ENCODE results near the gene ANKUB1. TPM values are rescaled to one million over a fixed set of nuclear protein-coding genes. Genes with fewer than 3 reads are reported as not detected.

Gene ANKUB1
- total RNA-seq, 2 donors from 2014 or later = not detected

- DNase-seq (ENCODE audit: low spot score in 2 of 2) = no peak
- H3K9me3 Mint-ChIP-seq = peaks cover 0 to 6% of the 10 kb centered on the region in 2 donors
- ATAC-seq = no peak
- H3K36me3 Mint-ChIP-seq = peaks cover 23 to 24% of the 10 kb centered on the region in 2 donors
- no peak overlapping the region for H3K27ac Mint-ChIP-seq
Measured at GRCh38 chr3:149744151-149744550, 48.2 kb downstream of the ANKUB1 start.

- no peak for ATAC-seq
- no peak overlapping the region for H3K27ac Mint-ChIP-seq
- no peaks in the 10 kb centered on the region for H3K9me3 Mint-ChIP-seq
- no peak for DNase-seq (ENCODE audit: low spot score in 2 of 2)
- H3K36me3 Mint-ChIP-seq = peaks cover 4 to 5% of the 10 kb centered on the region in 2 donors
Measured at GRCh38 chr3:149739396-149739795, 53.0 kb downstream of the ANKUB1 start.

GRCh38 chr3:149738876-149739275, 53.5 kb downstream of the ANKUB1 start:
- ATAC-seq (peak in 1 of 2 donors; percentile 76), DNase-seq (ENCODE audit: low spot score in 2 of 2) (no peak)
- Mint-ChIP-seq H3K27ac (no peak overlapping the region), H3K9me3 (no peaks in the 10 kb centered on the region), H3K36me3 (peaks cover 4 to 5% of the 10 kb centered on the region in 2 donors)

GRCh38 chr3:149736953-149737205, 55.5 kb downstream of the ANKUB1 start:
- ATAC-seq = no peak
- H3K9me3 Mint-ChIP-seq = no peaks in the 10 kb centered on the region

GRCh38 chr3:149736175-149736952, 56.0 kb downstream of the ANKUB1 start:
- no peaks in the 10 kb centered on the region for H3K9me3 Mint-ChIP-seq
- ATAC-seq (no peak), DNase-seq (ENCODE audit: low spot score in 2 of 2) (no peak)
- H3K27ac Mint-ChIP-seq = no peak overlapping the region
- peaks cover 4 to 5% of the 10 kb centered on the region in 2 donors for H3K36me3 Mint-ChIP-seq

More at GRCh38 chr3:149736953-149737205, 55.5 kb downstream of the ANKUB1 start:
- H3K36me3 Mint-ChIP-seq = peaks cover 4 to 5% of the 10 kb centered on the region in 2 donors
- no peak for DNase-seq (ENCODE audit: low spot score in 2 of 2)
- H3K27ac Mint-ChIP-seq = no peak overlapping the region

DNA sequence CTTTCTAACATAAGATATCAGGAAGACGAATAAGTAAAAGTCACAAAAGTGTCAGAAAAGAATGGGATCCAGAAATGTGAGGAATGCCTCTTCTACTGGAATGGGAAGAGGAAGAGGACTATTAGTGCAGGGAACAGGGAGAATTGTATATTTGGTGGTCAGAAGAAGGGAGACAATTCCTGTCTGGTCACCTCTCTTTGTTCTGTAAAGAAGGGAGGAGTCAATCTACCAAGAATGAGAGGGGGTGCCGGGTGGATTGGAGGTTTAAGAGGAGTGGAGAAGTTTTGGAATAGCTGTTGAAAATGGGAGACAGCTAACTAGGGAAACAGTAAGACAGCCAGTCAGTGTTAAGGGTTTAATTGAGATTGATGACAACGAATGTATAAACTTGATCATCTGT, 60.1 kb downstream of the ANKUB1 start:
- no peak overlapping the region for H3K27ac Mint-ChIP-seq
- ATAC-seq (no peak), DNase-seq (ENCODE audit: low spot score in 2 of 2) (no peak)
- H3K9me3 Mint-ChIP-seq = no peaks in the 10 kb centered on the region
- no peaks in the 10 kb centered on the region for H3K36me3 Mint-ChIP-seq

- DNase-seq (ENCODE audit: low spot score in 2 of 2) (no peak), ATAC-seq (no peak)
- peaks cover 0 to 16% of the 10 kb centered on the region in 2 donors for H3K36me3 Mint-ChIP-seq
- peaks cover 3 to 4% of the 10 kb centered on the region in 2 donors for H3K9me3 Mint-ChIP-seq
- H3K27ac Mint-ChIP-seq = no peak overlapping the region
Measured at GRCh38 chr3:149727656-149728055, 64.7 kb downstream of the ANKUB1 start.

- no peak overlapping the region for H3K27ac Mint-ChIP-seq
- H3K9me3 Mint-ChIP-seq = peaks cover 4 to 9% of the 10 kb centered on the region in 2 donors
- ATAC-seq = peak; percentile 46 to 98
- peak in 1 of 2 donors; percentile 12 for DNase-seq (ENCODE audit: low spot score in 2 of 2)
- peaks cover 0 to 18% of the 10 kb centered on the region in 2 donors for H3K36me3 Mint-ChIP-seq
Measured at GRCh38 chr3:149726716-149727407, 65.5 kb downstream of the ANKUB1 start.

DNA sequence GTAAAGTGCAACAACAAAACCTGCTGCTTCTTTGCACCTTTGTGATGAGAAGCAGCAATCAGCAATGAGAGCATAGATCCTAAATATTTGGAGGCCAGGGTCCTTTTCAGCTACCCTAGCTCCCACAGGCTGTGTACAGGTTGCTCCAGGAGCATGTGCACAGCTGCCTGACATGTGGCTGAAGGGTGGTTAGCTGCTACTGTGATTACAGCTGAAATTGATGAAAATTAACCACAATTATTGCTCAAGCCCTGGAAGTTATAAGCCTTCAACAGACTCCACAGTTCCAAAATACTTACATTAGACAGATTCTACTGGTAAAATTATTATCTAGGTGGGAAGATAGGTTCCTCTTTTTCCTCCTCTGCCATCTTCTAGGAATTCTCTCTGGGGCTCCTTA, 68.6 kb downstream of the ANKUB1 start:
- H3K9me3 Mint-ChIP-seq = peaks cover 4 to 21% of the 10 kb centered on the region in 2 donors
- no peak for DNase-seq (ENCODE audit: low spot score in 2 of 2)
- no peak overlapping the region for H3K27ac Mint-ChIP-seq
- ATAC-seq = no peak
- H3K36me3 Mint-ChIP-seq = peaks cover 8 to 30% of the 10 kb centered on the region in 2 donors

GRCh38 chr3:149720918-149721317, 71.4 kb downstream of the ANKUB1 start:
- peaks cover 8 to 30% of the 10 kb centered on the region in 2 donors for H3K36me3 Mint-ChIP-seq
- DNase-seq (ENCODE audit: low spot score in 2 of 2) (no peak), ATAC-seq (no peak)
- H3K9me3 Mint-ChIP-seq = peaks cover 4 to 21% of the 10 kb centered on the region in 2 donors
- no peak overlapping the region for H3K27ac Mint-ChIP-seq

GRCh38 chr3:149717391-149718056, 74.8 kb downstream of the ANKUB1 start:
- Mint-ChIP-seq H3K9me3 (peaks cover 0 to 17% of the 10 kb centered on the region in 2 donors), H3K36me3 (peaks cover 8 to 13% of the 10 kb centered on the region in 2 donors), H3K27ac (no peak overlapping the region)
- ATAC-seq = no peak
- DNase-seq (ENCODE audit: low spot score in 2 of 2) = peak in 1 of 2 donors; percentile 27

DNA sequence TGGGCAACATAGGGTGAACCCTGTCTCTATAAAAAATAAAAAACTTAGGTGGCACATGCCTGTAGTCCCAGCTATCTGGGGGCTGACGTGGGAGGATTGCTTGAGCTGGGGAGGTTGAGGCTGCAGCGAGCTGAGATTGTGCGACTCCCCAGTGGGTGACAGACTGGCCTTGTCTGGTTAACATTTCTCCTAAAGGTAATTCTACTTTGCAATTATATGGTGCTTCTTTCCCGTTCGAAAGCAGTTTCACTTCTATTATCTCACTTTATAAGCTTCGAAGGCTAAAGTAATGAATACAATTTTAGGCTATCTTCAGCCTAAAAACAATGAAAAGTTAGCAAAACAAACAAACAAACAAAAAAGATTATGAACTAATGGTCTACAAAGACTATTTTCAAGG, 75.4 kb downstream of the ANKUB1 start:
- DNase-seq (ENCODE audit: low spot score in 2 of 2) = no peak
- no peak overlapping the region for H3K27ac Mint-ChIP-seq

GRCh38 chr3:149715247-149715646, 77.1 kb downstream of the ANKUB1 start:
- no peak for ATAC-seq
- H3K9me3 Mint-ChIP-seq = no peaks in the 10 kb centered on the region
- H3K27ac Mint-ChIP-seq = no peak overlapping the region
- H3K36me3 Mint-ChIP-seq = no peaks in the 10 kb centered on the region
- no peak for DNase-seq (ENCODE audit: low spot score in 2 of 2)

More for the DNA sequence above, 75.4 kb downstream of the ANKUB1 start:
- H3K36me3 Mint-ChIP-seq = peaks cover 8 to 12% of the 10 kb centered on the region in 2 donors
- H3K9me3 Mint-ChIP-seq = peaks cover 0 to 13% of the 10 kb centered on the region in 2 donors
- no peak for ATAC-seq

DNA sequence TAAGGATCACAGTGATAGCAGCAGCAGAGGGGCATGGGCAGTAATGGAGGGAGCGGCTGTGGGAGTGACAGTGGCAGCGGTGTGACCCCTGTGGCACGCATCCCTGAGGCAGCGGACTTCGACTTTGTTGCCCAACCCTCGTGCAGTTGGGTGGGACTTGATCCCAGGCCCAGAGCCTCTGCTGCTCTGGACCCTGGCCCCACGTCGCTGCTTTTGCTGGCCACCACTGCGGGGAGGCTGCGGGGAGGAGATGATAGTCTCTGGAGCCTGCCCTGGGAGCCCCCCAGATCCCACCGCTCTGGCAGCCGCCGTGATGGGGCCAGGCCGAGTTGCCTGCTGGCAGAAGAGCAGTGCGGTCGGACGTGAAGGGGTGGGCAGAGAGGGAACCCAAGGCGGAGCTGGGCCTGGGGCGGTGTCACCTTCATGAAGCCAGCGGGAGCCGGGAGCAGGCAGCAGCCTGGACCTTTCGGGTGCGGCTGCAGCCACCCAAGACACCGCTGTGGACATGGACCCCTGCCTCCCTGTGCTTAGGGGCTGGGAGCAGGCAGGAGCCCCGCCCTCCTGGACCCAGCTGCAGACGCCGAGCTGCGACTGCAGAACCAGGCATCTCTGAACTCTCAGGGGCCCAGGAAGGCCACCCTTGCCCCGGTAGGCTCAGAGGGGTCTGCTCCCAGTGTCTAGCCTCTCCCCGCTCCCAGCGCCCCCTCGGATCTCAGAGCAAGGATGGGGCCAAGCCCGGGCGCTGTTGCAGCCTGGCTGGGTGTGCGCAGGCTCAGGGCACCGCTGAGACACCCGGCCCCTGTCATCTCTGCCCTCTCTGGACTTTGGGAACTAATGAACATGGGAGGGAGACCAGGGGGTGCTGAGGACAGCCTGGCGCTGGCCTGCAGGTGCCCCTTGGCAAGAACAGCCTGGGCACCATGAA, 78.4 kb downstream of the ANKUB1 start:
- Mint-ChIP-seq H3K27ac (no peak overlapping the region), H3K9me3 (no peaks in the 10 kb centered on the region), H3K36me3 (no peaks in the 10 kb centered on the region)
- ATAC-seq (no peak), DNase-seq (ENCODE audit: low spot score in 2 of 2) (no peak)

All from activated naive CD4-positive, alpha-beta T cell treated with anti-CD3 and anti-CD28 coated beads, Interleukin-2, amount 50 U/mL, for 72 hours (primary cell).